Caco-2 (cell line): ENCODE data around the gene ADCY10. TPM values are rescaled to one million over a fixed set of nuclear protein-coding genes. Genes with fewer than 3 reads are reported as not detected.

Experiments
- BruUV-seq: library from RNA; stranded (reverse); fragments of 400-500 nt; replicated peaks from 2 replicates; lab custom pipeline; 2021; lab: Mats Ljungman, UMichigan
- CTCF ChIA-PET: fragments of 300-600 bp; sonication (Branson Sonifier 250); formaldehyde crosslinking; loops from one replicate; lab custom pipeline; 2022; ENCODE audit warnings: antibody characterized with exemption; lab: Charles Lee
- POLR2A ChIA-PET: fragments of 300-600 bp; sonication (Branson Sonifier 250); formaldehyde crosslinking; loops from one replicate; lab custom pipeline; 2022; ENCODE audit warnings: antibody characterized with exemption; lab: Charles Lee
- DNase-seq, 2 experiments: peaks; one replicate each; pipeline versions ENCODE4 v3.0.0 to v3.0.0-alpha.2; 2020 to 2022
- H3K27me3 ChIP-seq: replicated peaks from 2 replicates; pipeline ENCODE4 v1.6.0; 2011; ENCODE audit warnings: low read length; ENCODE audit not compliant: control insufficient read depth, insufficient read depth
- H3K36me3 ChIP-seq: 2 replicates; pipeline ENCODE4 v1.5.1; 2011; ENCODE audit warnings: low read length; ENCODE audit not compliant: control insufficient read depth, insufficient read depth
- H3K4me1 ChIP-seq: fragments of 250-450 bp; sonication (Bioruptor Pico); 2 replicates; pipeline ENCODE4 v1.5.1; 2020; ENCODE audit warnings: mild to moderate bottlenecking
- H3K4me3 ChIP-seq: 2 replicates; pipeline ENCODE4 v1.5.1; 2011; ENCODE audit warnings: low read depth, mild to moderate bottlenecking, control low read depth, low read length
- H3K9me3 ChIP-seq: fragments of 250-450 bp; sonication (Bioruptor Pico); 2 replicates; pipeline ENCODE4 v1.5.1; 2020; ENCODE audit warnings: mild to moderate bottlenecking, moderate library complexity
- H3K27ac Mint-ChIP-seq: one replicate; pipeline ENCODE4 v1.8.0; 2022; ENCODE audit warnings: mixed read lengths; ENCODE audit not compliant: unreplicated experiment
- H3K27me3 Mint-ChIP-seq: one replicate; pipeline ENCODE4 v1.8.0; 2022; ENCODE audit warnings: mixed read lengths; ENCODE audit not compliant: insufficient read depth, unreplicated experiment
- H3K36me3 Mint-ChIP-seq: one replicate; pipeline ENCODE4 v1.8.0; 2022; ENCODE audit warnings: mild to moderate bottlenecking, mixed read lengths; ENCODE audit not compliant: insufficient read depth, unreplicated experiment
- H3K4me1 Mint-ChIP-seq: one replicate; pipeline ENCODE4 v1.8.0; 2022; ENCODE audit warnings: low read depth, mixed read lengths; ENCODE audit not compliant: unreplicated experiment
- H3K4me3 Mint-ChIP-seq: one replicate; pipeline ENCODE4 v1.8.0; 2022; ENCODE audit warnings: mild to moderate bottlenecking, moderate library complexity, mixed read lengths; ENCODE audit not compliant: unreplicated experiment
- H3K9me3 Mint-ChIP-seq: one replicate; pipeline ENCODE4 v1.8.0; 2022; ENCODE audit warnings: mixed read lengths; ENCODE audit not compliant: unreplicated experiment
- CTCF ChIP-seq, 2 experiments: fragments of 200-600 bp in 1 of 2; IDR thresholded peaks; 1 replicate in 1 of 2; 2 replicates in 1 of 2; pipeline versions ENCODE4 v1.5.1 to v1.8.0; 2011 to 2022; ENCODE audit warnings: antibody characterized with exemption in 1 of 2, control low read depth in 1 of 2, inconsistent platforms in 1 of 2, low read depth in 1 of 2, low read length in 1 of 2, mild to moderate bottlenecking in 1 of 2, moderate library complexity in 1 of 2; ENCODE audit not compliant: insufficient read depth in 1 of 2, severe bottlenecking in 1 of 2, unreplicated experiment in 1 of 2
- intact Hi-C: fragments of 100-400 bp; cut with micrococcal nuclease; formaldehyde crosslinking; loops from one replicate; pipeline ENCODE4 v1.10.0; 2022; ENCODE audit not compliant: unreplicated experiment
- total RNA-seq: library from RNA; stranded (reverse); gene quantifications from 2 replicates; pipeline ENCODE4 v1.2.3, GENCODE V29; 2022

ADCY10 gene
- total RNA-seq, 1 experiment from 2014 or later = 1.7 TPM

- Mint-ChIP-seq H3K4me1 (peaks cover 22% of the 10 kb centered on the region), H3K27ac (peak overlapping the region; percentile 30), H3K27me3 (no peaks in the 10 kb centered on the region), H3K9me3 (no peaks in the 10 kb centered on the region), H3K36me3 (peaks cover 11% of the 10 kb centered on the region), H3K4me3 (peak overlapping the region; percentile 65)
- Histone ChIP-seq H3K9me3 (no peaks in the 10 kb centered on the region), H3K4me1 (peaks cover 51% of the 10 kb centered on the region), H3K27me3 (no peaks in the 10 kb centered on the region), H3K4me3 (peak overlapping the region; percentile 29), H3K36me3 (no peaks in the 10 kb centered on the region)
- DNase-seq = no peak
- TF ChIP-seq CTCF (IDR thresholded peaks at IDR 0.05; ENCODE audit: insufficient read depth in 1 of 2, low read depth in 1 of 2, low read length in 1 of 2, severe bottlenecking in 1 of 2, unreplicated experiment in 1 of 2) = no peak
- ChIA-PET CTCF (interaction anchor here (1.2 kb wide), 1 partner anchor 8 kb away, joined by 5 read pairs; the partner anchor contains the start of genes DCAF6 and MPC2), POLR2A (interaction anchor here (0.7 to 0.8 kb wide), 2 partner anchors 9 to 10 kb away, joined by 3 to 4 read pairs; no protein-coding TSS in a partner anchor)
- intact Hi-C loops = loop anchor here (5.0 kb wide), 1 partner anchor 106 kb away; no protein-coding TSS in a partner anchor
- BruUV-seq = no TSS peak
Observed at GRCh38 chr1:167928457-167928852, 14.5 kb upstream of the ADCY10 start.

DNA sequence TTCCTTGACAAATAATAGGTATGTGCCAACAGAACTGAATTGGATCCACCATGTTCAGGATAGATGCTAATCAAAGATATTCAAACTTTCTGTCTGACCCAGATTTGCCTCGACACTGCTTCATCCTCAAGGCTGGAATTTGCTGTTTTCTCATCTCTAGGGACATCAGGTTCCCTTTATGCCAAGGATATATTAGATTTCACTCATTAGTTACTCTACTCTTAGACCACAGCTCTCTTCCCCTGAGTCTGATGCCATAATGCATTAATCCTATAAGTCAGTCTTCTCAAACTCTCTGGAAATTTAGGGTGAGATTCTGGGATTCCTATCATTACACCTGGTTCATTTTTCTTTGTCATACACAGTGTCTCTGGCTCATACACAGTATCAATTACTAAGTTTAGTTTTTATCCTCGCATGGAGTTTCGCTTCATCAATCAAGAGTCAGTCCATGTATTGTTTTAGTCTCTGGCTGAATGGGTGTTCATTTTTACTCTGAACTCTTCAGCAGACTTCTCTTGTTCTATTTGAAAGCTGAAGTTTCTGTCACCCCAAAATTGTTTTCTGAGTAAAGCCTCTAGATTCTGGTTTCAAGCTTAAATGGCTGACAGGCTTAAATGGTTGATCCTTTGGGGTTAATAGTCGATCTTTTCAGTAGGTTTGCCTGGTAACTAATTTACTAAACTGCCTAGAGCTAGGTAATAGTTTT lies 13.3 kb upstream of the ADCY10 start:
- H3K4me3 Mint-ChIP-seq = peak overlapping the region; percentile 65
- no peaks in the 10 kb centered on the region for H3K27me3 ChIP-seq
- no peak for TF ChIP-seq CTCF (IDR thresholded peaks at IDR 0.05; ENCODE audit: insufficient read depth in 1 of 2, low read depth in 1 of 2, low read length in 1 of 2, severe bottlenecking in 1 of 2, unreplicated experiment in 1 of 2)
- no peaks in the 10 kb centered on the region for H3K27me3 Mint-ChIP-seq
- no peaks in the 10 kb centered on the region for H3K36me3 ChIP-seq
- H3K9me3 ChIP-seq = no peaks in the 10 kb centered on the region
- H3K27ac Mint-ChIP-seq = peak overlapping the region; percentile 30
- no peaks in the 10 kb centered on the region for H3K9me3 Mint-ChIP-seq
- peaks cover 11% of the 10 kb centered on the region for H3K36me3 Mint-ChIP-seq
- ChIA-PET CTCF (interaction anchor here (0.6 to 2.0 kb wide), 9 partner anchors 9 to 628 kb away, joined by 3 to 7 read pairs (median 3); partner anchors contain the start of genes ADCY10, DCAF6 and MPC2), POLR2A (interaction anchor here (0.5 to 2.0 kb wide), 6 partner anchors 9 to 205 kb away, joined by 3 to 19 read pairs (median 3); partner anchors contain the start of genes DCAF6, MPC2 and MPZL1)
- intact Hi-C loops = loop anchor here (1.0 to 5.0 kb wide), 5 partner anchors 9 to 212 kb away; partner anchors contain the start of gene DCAF6
- H3K4me1 Mint-ChIP-seq = peaks cover 33% of the 10 kb centered on the region
- TSS peak; percentile 99 for BruUV-seq
- peaks cover 60% of the 10 kb centered on the region for H3K4me1 ChIP-seq
- DNase-seq = no peak
- peak overlapping the region; percentile 29 for H3K4me3 ChIP-seq

DNA sequence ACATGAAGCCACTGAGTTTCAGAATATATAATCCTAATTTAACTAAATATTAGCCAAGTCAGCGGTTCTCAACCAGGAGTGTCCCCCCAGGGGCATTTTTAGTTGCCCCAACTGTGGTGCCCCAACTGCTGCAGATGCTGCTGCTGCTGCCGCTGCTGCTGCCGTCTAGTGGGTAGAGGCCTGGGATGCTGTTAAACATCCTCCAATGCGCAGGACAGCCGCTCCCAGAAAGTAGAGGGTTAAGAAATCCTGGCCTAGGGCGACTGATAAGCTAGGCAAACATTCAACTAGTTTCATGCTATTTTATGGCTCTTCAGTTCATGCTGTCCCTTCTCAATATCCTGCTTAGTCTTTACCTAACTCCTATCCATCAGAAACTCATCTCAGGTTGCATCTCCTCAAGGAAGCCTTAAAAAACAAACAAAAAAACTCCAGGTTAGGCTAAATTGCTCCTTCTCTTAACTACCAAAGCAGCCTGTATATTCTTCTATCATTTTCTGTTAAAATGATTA lies 12.6 kb upstream of the ADCY10 start:
- no peaks in the 10 kb centered on the region for H3K27me3 Mint-ChIP-seq
- H3K27ac Mint-ChIP-seq = peak overlapping the region; percentile 30
- no peaks in the 10 kb centered on the region for H3K9me3 ChIP-seq
- H3K4me3 Mint-ChIP-seq = peak overlapping the region; percentile 65
- no peaks in the 10 kb centered on the region for H3K36me3 ChIP-seq
- no peaks in the 10 kb centered on the region for H3K9me3 Mint-ChIP-seq
- no peaks in the 10 kb centered on the region for H3K27me3 ChIP-seq
- H3K4me3 ChIP-seq = peak overlapping the region; percentile 29
- no TSS peak for BruUV-seq
- intact Hi-C loops = loop anchor here (2.0 to 5.0 kb wide), 3 partner anchors 58 to 212 kb away; no protein-coding TSS in a partner anchor
- POLR2A ChIA-PET = interaction anchor here (0.5 to 2.0 kb wide), 5 partner anchors 10 to 196 kb away, joined by 3 to 19 read pairs (median 3); partner anchors contain the start of genes DCAF6 and MPC2
- H3K36me3 Mint-ChIP-seq = peaks cover 11% of the 10 kb centered on the region
- peaks cover 37% of the 10 kb centered on the region for H3K4me1 Mint-ChIP-seq
- H3K4me1 ChIP-seq = peaks cover 60% of the 10 kb centered on the region
- CTCF ChIA-PET = interaction anchor here (0.6 to 2.0 kb wide), 8 partner anchors 10 to 627 kb away, joined by 3 to 7 read pairs (median 3); partner anchors contain the start of genes ADCY10, DCAF6 and MPC2
- peak; percentile 90 to 92 for DNase-seq
- peak in 1 of 2 experiments; percentile 61 for TF ChIP-seq CTCF (IDR thresholded peaks at IDR 0.05; ENCODE audit: insufficient read depth in 1 of 2, low read depth in 1 of 2, low read length in 1 of 2, severe bottlenecking in 1 of 2, unreplicated experiment in 1 of 2)
